Testis (tissue), 5 donors: ENCODE results near the gene ZBTB47. TPM values are rescaled to one million over a fixed set of nuclear protein-coding genes. Genes with fewer than 3 reads are reported as not detected.

Experiments used
- DNase-seq: peaks from one replicate; pipeline ENCODE4 v3.0.0-alpha.2; 2019
- H3K27ac ChIP-seq, 2 donors: fragments of 200-600 bp; sonication (generic); one replicate each; pipeline ENCODE4 v1.5.1; 2019
- H3K27me3 ChIP-seq: fragments of 200-600 bp; sonication (generic); one replicate; pipeline ENCODE4 v1.5.1; 2019
- H3K36me3 ChIP-seq: fragments of 200-600 bp; sonication (generic); one replicate; pipeline ENCODE4 v1.5.1; 2017; ENCODE audit warnings: low read depth; ENCODE audit errors: missing control alignments
- H3K4me1 ChIP-seq: fragments of 200-600 bp; sonication (generic); one replicate; pipeline ENCODE4 v1.5.1; 2019
- H3K4me3 ChIP-seq, 2 donors: fragments of 200-600 bp; sonication (generic); one replicate each; pipeline ENCODE4 v1.5.1; 2017 to 2019
- H3K9me3 ChIP-seq: fragments of 200-600 bp; sonication (generic); one replicate; pipeline ENCODE4 v1.5.1; 2017
- CTCF ChIP-seq, 3 experiments: fragments of 450-650 bp in 2 of 3; fragments of 200-600 bp in 1 of 3; sonication (generic) in 1 of 3; IDR thresholded peaks; one replicate each; pipeline ENCODE4 v1.5.1; 2016 to 2019; ENCODE audit warnings: antibody characterized with exemption in 3 of 3, mild to moderate bottlenecking in 2 of 3, moderate library complexity in 1 of 3
- POLR2A ChIP-seq: fragments of 450-650 bp; IDR thresholded peaks from one replicate; pipeline ENCODE4 v1.6.1; 2017; ENCODE audit warnings: antibody characterized with exemption, mild to moderate bottlenecking, moderate library complexity
- WGBS, 2 donors: methylation state at CpG; one replicate each; pipeline ENCODE4 v1.1.5; 2018; 5-methylcytosine and 5-hydroxymethylcytosine counted together
- intact Hi-C: fragments of 100-400 bp; cut with DNase I; formaldehyde crosslinking; loops from one replicate; pipeline ENCODE4 v1.15.1; 2023; ENCODE audit warnings: low total_unique reads
- long read RNA-seq, 2 donors: transcript quantifications; one replicate each; lab custom pipeline, GENCODE V29; 2026
- polyA plus RNA-seq: library from polyadenylated mRNA; stranded (reverse); fragments of 350-450 nt; fragmentation: Illumina TruSeq; extraction: RNeasy Lipid Tissue Mini Kit (QIAGEN cat#74804); gene quantifications from one replicate; pipeline ENCODE4 v1.2.3, GENCODE V29; 2014; ENCODE audit warnings: low read depth, low replicate concordance; ENCODE audit not compliant: insufficient read depth
- total RNA-seq, 2 donors: library from RNA; depleted of rRNA; stranded (reverse); fragments of >200 nt; gene quantifications; one replicate each; pipeline ENCODE4 v1.2.3, GENCODE V29; 2016

ZBTB47 gene
- total RNA-seq (10 to 100 TPM; 16.7 to 22.8 TPM), polyA plus RNA-seq (18.1 TPM)
- long read RNA-seq, donor 1, partial matches to known transcripts: 13 of 13 reads
- long read RNA-seq, donor 1, other reads (novel, unspliced or antisense): 0 of 13 reads
- long read RNA-seq, donor 2, partial matches to known transcripts: 6 of 6 reads
- long read RNA-seq, donor 2, other reads (novel, unspliced or antisense): 0 of 6 reads

DNA sequence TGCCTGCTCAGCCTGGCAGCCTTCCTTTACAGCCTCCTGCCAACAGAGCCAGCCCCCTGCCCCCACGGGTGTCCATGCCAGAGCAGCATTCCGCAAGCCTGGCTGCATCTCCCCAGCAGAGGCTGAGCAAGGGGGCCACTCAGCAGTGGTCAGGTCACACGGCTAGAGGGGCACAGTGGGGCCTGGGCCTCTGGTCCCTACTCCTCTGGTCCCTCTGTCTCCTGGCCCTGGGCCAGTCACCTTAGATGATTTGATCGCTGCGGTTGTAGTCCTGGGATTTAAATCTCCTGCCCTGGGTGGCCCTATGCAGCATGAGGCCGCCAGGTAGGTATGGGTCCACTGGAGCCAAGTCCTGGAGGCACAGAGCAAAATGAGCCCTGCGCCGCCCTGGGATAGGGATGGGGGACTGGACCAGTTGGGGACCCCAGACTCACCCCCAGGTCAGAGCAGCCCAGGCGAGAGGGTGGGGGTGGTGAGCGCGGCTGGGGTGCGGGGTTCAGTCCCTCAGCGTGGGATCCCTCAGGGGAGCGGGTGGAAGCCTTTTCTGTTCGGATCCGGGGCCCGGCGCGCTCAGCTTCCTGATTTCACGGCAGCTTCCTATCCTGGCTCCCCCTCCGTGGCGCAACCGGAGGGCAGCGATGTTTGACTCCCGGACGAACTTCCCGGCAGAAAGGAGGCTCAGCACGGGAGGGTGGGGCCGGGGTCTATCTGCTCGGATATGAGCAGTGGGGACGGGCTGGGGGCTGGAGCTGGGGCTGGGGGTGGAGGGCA, at the start of gene ZBTB47:
Gene ZBTB47, plus strand, starts transcription at position 138 of the 771 bp plus-strand sequence. CDS start 4,659 bp downstream, outside the sequence.
- 3 to 5% methylated on average over 6 to 21 of the region's 31 CpGs for WGBS, 2 donors
- TF ChIP-seq POLR2A: no peak
- TF ChIP-seq CTCF (IDR thresholded peaks at IDR 0.05): no peak
- Histone ChIP-seq H3K4me3 (peak within 1 kb of the TSS; percentile 72 to 80), H3K36me3 (no peaks in the 10 kb centered on the region), H3K4me1 (peaks cover 25% of the 10 kb centered on the region), H3K9me3 (no peaks in the 10 kb centered on the region), H3K27ac (peak within 1 kb of the TSS; percentile 88 to 94), H3K27me3 (no peaks in the 10 kb centered on the region)
- intact Hi-C loops: loop anchor here (10.0 kb wide), 1 partner anchor 59 kb away; the partner anchor contains the start of gene SS18L2
- DNase-seq: no peak

GRCh38 chr3:42605546-42606173, 47.8 kb upstream of the ZBTB47 start:
- Histone ChIP-seq H3K27me3 (no peaks in the 10 kb centered on the region), H3K4me1 (peaks cover 22% of the 10 kb centered on the region), H3K9me3 (no peaks in the 10 kb centered on the region), H3K4me3 (no peak overlapping the region), H3K27ac (peak overlapping the region in 1 of 2 donors; percentile 55), H3K36me3 (no peaks in the 10 kb centered on the region)
- intact Hi-C loops: no loop called here
- TF ChIP-seq CTCF (IDR thresholded peaks at IDR 0.05) (no peak), POLR2A (no peak)
- peak; percentile 52 for DNase-seq
- 50 to 57% methylated on average over 5 of the region's 5 CpGs for WGBS, 2 donors

DNA sequence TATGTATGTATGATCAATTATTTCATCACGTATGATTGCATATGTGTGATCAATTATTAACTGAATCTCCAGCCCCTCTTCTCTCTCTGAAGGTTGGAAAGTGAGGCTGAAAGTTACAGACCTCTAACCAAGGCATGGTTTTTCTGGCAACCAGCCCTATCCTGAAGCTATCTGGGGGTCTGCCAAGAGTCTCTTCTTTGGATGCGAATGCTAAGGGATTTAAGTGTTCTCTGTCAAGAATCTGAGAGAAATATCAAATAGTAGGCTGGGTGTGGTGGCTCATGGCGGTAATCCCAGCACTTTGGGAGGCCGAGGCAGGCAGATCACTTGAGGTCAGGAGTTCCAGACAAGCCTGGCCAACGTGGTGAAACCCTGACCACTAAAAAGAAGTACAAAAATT, 44.9 kb upstream of the ZBTB47 start:
- H3K27me3 ChIP-seq: no peaks in the 10 kb centered on the region
- no peak for DNase-seq
- intact Hi-C loops: no loop called here
- no peak overlapping the region for H3K4me3 ChIP-seq
- no peak for TF ChIP-seq CTCF (IDR thresholded peaks at IDR 0.05)
- no peak for TF ChIP-seq POLR2A
- H3K36me3 ChIP-seq: no peaks in the 10 kb centered on the region
- no peak overlapping the region for H3K27ac ChIP-seq
- no peaks in the 10 kb centered on the region for H3K9me3 ChIP-seq
- peaks cover 11% of the 10 kb centered on the region for H3K4me1 ChIP-seq
- 44 to 62% methylated on average over 5 of the region's 5 CpGs for WGBS, 2 donors

- Histone ChIP-seq H3K36me3 (no peaks in the 10 kb centered on the region), H3K4me3 (no peak overlapping the region), H3K27ac (peak overlapping the region in 1 of 2 donors; percentile 43), H3K4me1 (peaks cover 11% of the 10 kb centered on the region), H3K27me3 (no peaks in the 10 kb centered on the region), H3K9me3 (no peaks in the 10 kb centered on the region)
- intact Hi-C loops: no loop called here
- no peak for DNase-seq
- WGBS, 2 donors: 80 to 90% methylated on average over 1 of the region's 1 CpG
- no peak for TF ChIP-seq CTCF (IDR thresholded peaks at IDR 0.05)
- TF ChIP-seq POLR2A: no peak
These were observed 42.5 kb upstream of the ZBTB47 start for GRCh38 chr3:42610976-42611375.
